T47D (cell line): ENCODE data around the gene NR3C2.

Experiments used
- DNase-seq, 2 experiments: peaks; one replicate each; pipeline versions ENCODE4 v3.0.0 to v3.0.0-alpha.2; 2011 to 2012; ENCODE audit warnings: low read depth in 1 of 2, low spot score in 1 of 2
- JUND ChIP-seq: IDR thresholded peaks from 2 replicates; pipeline ENCODE4 v1.6.1; 2012; ENCODE audit warnings: low read depth
- in situ Hi-C: cut with HindIII; loops from 2 replicates; pipeline ENCODE4 v1.10.0; 2016; ENCODE audit warnings: low sequenced_read_pairs, low pct_unique_long_range_greater_than_20kb

The NR3C2 gene

GRCh38 chr4:148062301-148062950, 379.8 kb downstream of the NR3C2 start:
- in situ Hi-C loops = no loop called here
- no peak for DNase-seq
- no peak for TF ChIP-seq JUND

GRCh38 chr4:148061795-148062194, 380.4 kb downstream of the NR3C2 start:
- no peak for DNase-seq
- in situ Hi-C loops = no loop called here
- no peak for TF ChIP-seq JUND

- in situ Hi-C loops = no loop called here
Measured at GRCh38 chr4:148061141-148061481, 381.1 kb downstream of the NR3C2 start.

GRCh38 chr4:148060264-148061140, 381.7 kb downstream of the NR3C2 start:
- DNase-seq = peak in 1 of 2 experiments; percentile 5
- no peak for TF ChIP-seq JUND
- in situ Hi-C loops = no loop called here

More at GRCh38 chr4:148061141-148061481, 381.1 kb downstream of the NR3C2 start:
- TF ChIP-seq JUND = no peak
- DNase-seq = no peak

- in situ Hi-C loops = no loop called here
- TF ChIP-seq JUND = no peak
- DNase-seq = no peak
Measured at GRCh38 chr4:148059617-148060180, 382.5 kb downstream of the NR3C2 start.

- DNase-seq = no peak
- in situ Hi-C loops = no loop called here
- no peak for TF ChIP-seq JUND
Measured at GRCh38 chr4:148057984-148058859, 384.0 kb downstream of the NR3C2 start.

- in situ Hi-C loops = no loop called here
- TF ChIP-seq JUND = no peak
- no peak for DNase-seq
Measured at GRCh38 chr4:148057516-148057915, 384.7 kb downstream of the NR3C2 start.

GRCh38 chr4:148056879-148057278, 385.3 kb downstream of the NR3C2 start:
- in situ Hi-C loops = no loop called here
- no peak for TF ChIP-seq JUND
- peak in 1 of 2 experiments; percentile 15 for DNase-seq

- in situ Hi-C loops = no loop called here
- no peak for DNase-seq
- TF ChIP-seq JUND = no peak
Measured at GRCh38 chr4:148055844-148056243, 386.4 kb downstream of the NR3C2 start.

GRCh38 chr4:148054275-148054674, 387.9 kb downstream of the NR3C2 start:
- no peak for DNase-seq
- TF ChIP-seq JUND = no peak
- in situ Hi-C loops = no loop called here

- no peak for DNase-seq
- in situ Hi-C loops = no loop called here
- no peak for TF ChIP-seq JUND
Measured at GRCh38 chr4:148053298-148054003, 388.8 kb downstream of the NR3C2 start.

- in situ Hi-C loops = no loop called here
- no peak for DNase-seq
- no peak for TF ChIP-seq JUND
Measured at GRCh38 chr4:148052448-148052847, 389.8 kb downstream of the NR3C2 start.
